ENCODE measurements around the gene FER. TPM values are rescaled to one million over a fixed set of nuclear protein-coding genes. Genes with fewer than 3 reads are reported as not detected.

Gene FER
- total and polyA plus RNA-seq, 10 of the 15 experiments (the other 5 are each of a cell fraction or from before 2014, with no cell fraction given), result 4.4 to 19.1 (median 9.6) TPM

DNA sequence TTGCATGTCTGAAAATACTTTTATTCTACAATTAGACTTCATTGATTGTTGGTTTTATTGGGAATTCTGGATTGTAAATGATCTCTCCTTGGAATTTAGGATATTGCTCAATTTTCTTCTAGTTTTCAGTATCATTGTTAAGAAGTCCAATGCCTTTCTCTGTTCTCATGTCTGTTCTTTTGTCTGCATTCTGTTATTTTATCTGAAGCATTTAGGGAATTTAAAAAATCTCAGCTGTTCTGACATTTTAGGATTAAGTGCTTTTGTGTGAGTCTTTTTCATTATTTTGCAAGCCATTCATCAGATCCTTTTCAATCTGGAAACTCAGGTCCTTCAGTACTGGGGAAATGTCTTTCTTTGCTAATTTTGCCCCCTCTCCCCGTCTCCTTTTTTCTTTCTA lies 4.4 kb upstream of the FER start:
- TF ChIP-seq POLR2AphosphoS2 (IDR thresholded peaks at IDR 0.05; ENCODE audit: low read depth, low read length) (no peak), ETV6 (conservative IDR thresholded peaks at IDR 0.05 in 1 of 2, IDR thresholded peaks at IDR 0.05 in 1 of 2; ENCODE audit: borderline replicate concordance in 1 of 2, low read depth in 1 of 2) (no peak), CBX3 (IDR thresholded peaks at IDR 0.05; ENCODE audit: borderline replicate concordance, low read depth) (no peak), POU2F2 (IDR thresholded peaks at IDR 0.05; ENCODE audit: borderline replicate concordance, low read depth, low read length) (no peak), NRF1 (conservative IDR thresholded peaks at IDR 0.05; ENCODE audit: low read depth, low read length) (no peak), EZH2 (IDR thresholded peaks at IDR 0.05; ENCODE audit: borderline replicate concordance, control insufficient read depth, low read depth, low read length) (no peak)
- TF ChIP-seq, protein P1, sequence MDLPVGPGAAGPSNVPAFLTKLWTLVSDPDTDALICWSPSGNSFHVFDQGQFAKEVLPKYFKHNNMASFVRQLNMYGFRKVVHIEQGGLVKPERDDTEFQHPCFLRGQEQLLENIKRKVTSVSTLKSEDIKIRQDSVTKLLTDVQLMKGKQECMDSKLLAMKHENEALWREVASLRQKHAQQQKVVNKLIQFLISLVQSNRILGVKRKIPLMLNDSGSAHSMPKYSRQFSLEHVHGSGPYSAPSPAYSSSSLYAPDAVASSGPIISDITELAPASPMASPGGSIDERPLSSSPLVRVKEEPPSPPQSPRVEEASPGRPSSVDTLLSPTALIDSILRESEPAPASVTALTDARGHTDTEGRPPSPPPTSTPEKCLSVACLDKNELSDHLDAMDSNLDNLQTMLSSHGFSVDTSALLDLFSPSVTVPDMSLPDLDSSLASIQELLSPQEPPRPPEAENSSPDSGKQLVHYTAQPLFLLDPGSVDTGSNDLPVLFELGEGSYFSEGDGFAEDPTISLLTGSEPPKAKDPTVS (IDR thresholded peaks at IDR 0.05; ENCODE audit: low read depth, low read length), result no peak
- intact Hi-C loops (cut with micrococcal nuclease; ENCODE audit: unreplicated experiment) (no loop called here), in situ Hi-C loops (cut with MboI) (no loop called here)
- no peak for ATAC-seq
- Histone ChIP-seq H3K27me3 (replicated peaks in 1 of 2; ENCODE audit: control insufficient read depth in 2 of 2, insufficient read depth in 2 of 2, low read length in 1 of 2) (no peaks in the 10 kb centered on the region), H3K79me2 (ENCODE audit: control insufficient read depth, insufficient read depth, low read length) (peaks cover 6% of the 10 kb centered on the region), H3K4me3 (no peak overlapping the region), H2AFZ (ENCODE audit: control insufficient read depth, low read depth, low read length) (no peak overlapping the region), H4K20me1 (ENCODE audit: control insufficient read depth, insufficient read depth) (no peaks in the 10 kb centered on the region), H3K9me3 (replicated peaks; ENCODE audit: control insufficient read depth, insufficient read depth, low read length) (no peaks in the 10 kb centered on the region), H3K27ac (ENCODE audit: control insufficient read depth, insufficient read depth) (no peak overlapping the region), H3K9ac (ENCODE audit: control insufficient read depth, insufficient read depth, low read length) (no peak overlapping the region), H3K36me3 (ENCODE audit: control insufficient read depth in 2 of 2, insufficient read depth in 2 of 2, low read length in 1 of 2) (no peaks in the 10 kb centered on the region), H3K4me2 (ENCODE audit: control insufficient read depth, insufficient read depth) (no peak overlapping the region), H3K4me1 (ENCODE audit: control insufficient read depth, insufficient read depth, low read length) (no peaks in the 10 kb centered on the region)
- ChIA-PET SMC1A (ENCODE audit: uncharacterized antibody, unreplicated experiment) (interaction anchor here (1.1 to 1.8 kb wide), 2 partner anchors 9 to 15 kb away, joined by 4 to 20 read pairs; no protein-coding TSS in a partner anchor), POLR2A (interaction anchor here (2.2 kb wide), 1 partner anchor 15 kb away, joined by 20 read pairs; no protein-coding TSS in a partner anchor), CTCF (interaction anchor here (1.4 to 2.5 kb wide), 2 partner anchors 12 to 14 kb away, joined by 4 to 12 read pairs; no protein-coding TSS in a partner anchor), RAD21 (ENCODE audit: unreplicated experiment) (interaction anchor here (4.2 kb wide), 1 partner anchor 14 kb away, joined by 32 read pairs; no protein-coding TSS in a partner anchor)
- no peak for FAIRE-seq
- no peak for DNase-seq (ENCODE audit: low read depth, low spot score)
- WGBS (ENCODE audit: insufficient coverage, insufficient replicate concordance, low lambda C conversion rate, missing lambda C conversion rate), result 89% methylated on average over 1 of the region's 1 CpG
- BruUV-seq (replicated peaks), result no TSS peak
